GM23338 (cell line): ENCODE data around the gene PPP1R3F. TPM values are rescaled to one million over a fixed set of nuclear protein-coding genes. Genes with fewer than 3 reads are reported as not detected.

Source experiments
- ATAC-seq: fragments of 200-7000 bp; cut with Tn5 transposase; 3 replicates; pipeline ENCODE4 v1.9.1; 2020
- DNase-seq: peaks from one replicate; pipeline ENCODE4 v3.0.0-alpha.2; 2015; ENCODE audit warnings: low spot score
- H2AFZ ChIP-seq: fragments of 200-600 bp; sonication (generic); 2 replicates; pipeline ENCODE4 v1.8.0; 2016; ENCODE audit warnings: antibody characterized with exemption, mild to moderate bottlenecking, moderate library complexity
- H3F3A ChIP-seq: fragments of 200-600 bp; sonication (generic); replicated peaks from 2 replicates; pipeline ENCODE4 v1.8.0; 2017; ENCODE audit warnings: antibody characterized with exemption, mixed run types, low read depth
- H3K27ac ChIP-seq: fragments of 200-600 bp; sonication (generic); 2 replicates; pipeline ENCODE4 v1.6.1; 2016; ENCODE audit warnings: low read depth
- H3K27me3 ChIP-seq: fragments of 200-600 bp; sonication (generic); 2 replicates; pipeline ENCODE4 v1.8.0; 2016; ENCODE audit warnings: mild to moderate bottlenecking, mixed run types, moderate library complexity; ENCODE audit not compliant: insufficient read depth
- H3K36me3 ChIP-seq: fragments of 200-600 bp; sonication (generic); 2 replicates; pipeline ENCODE4 v1.8.0; 2016; ENCODE audit warnings: mild to moderate bottlenecking; ENCODE audit not compliant: insufficient read depth
- H3K4me1 ChIP-seq: fragments of 200-600 bp; sonication (generic); 2 replicates; pipeline ENCODE4 v1.8.0; 2016; ENCODE audit warnings: mild to moderate bottlenecking, moderate library complexity; ENCODE audit not compliant: insufficient read depth
- H3K4me2 ChIP-seq: fragments of 200-600 bp; sonication (generic); 2 replicates; pipeline ENCODE4 v1.7.1; 2017; ENCODE audit warnings: mixed run types
- H3K4me3 ChIP-seq: fragments of 200-600 bp; sonication (generic); 2 replicates; pipeline ENCODE4 v1.6.1; 2016; ENCODE audit warnings: mixed run types
- H3K79me2 ChIP-seq: fragments of 200-600 bp; sonication (generic); replicated peaks from 2 replicates; pipeline ENCODE4 v1.8.0; 2017; ENCODE audit warnings: mild to moderate bottlenecking; ENCODE audit not compliant: insufficient read depth
- H3K9me2 ChIP-seq: fragments of 200-600 bp; sonication (generic); 2 replicates; pipeline ENCODE4 v1.8.0; 2017; ENCODE audit not compliant: insufficient read depth
- H4K20me1 ChIP-seq: fragments of 200-600 bp; sonication (generic); replicated peaks from 2 replicates; pipeline ENCODE4 v1.8.0; 2017; ENCODE audit warnings: mild to moderate bottlenecking; ENCODE audit not compliant: insufficient read depth
- H3K27ac Mint-ChIP-seq: 2 replicates; pipeline ENCODE4 v1.8.0; 2020; ENCODE audit warnings: inconsistent platforms, mild to moderate bottlenecking, moderate library complexity, mixed read lengths
- H3K27me3 Mint-ChIP-seq: 3 replicates; pipeline ENCODE4 v1.8.0; 2022; ENCODE audit warnings: low read depth, mild to moderate bottlenecking, moderate library complexity, mixed read lengths, inconsistent platforms; ENCODE audit not compliant: insufficient read depth, poor library complexity
- H3K36me3 Mint-ChIP-seq: 3 replicates; pipeline ENCODE4 v1.8.0; 2021; ENCODE audit warnings: low read depth, mild to moderate bottlenecking, inconsistent platforms, moderate library complexity, mixed read lengths
- H3K4me1 Mint-ChIP-seq: 3 replicates; pipeline ENCODE4 v1.8.0; 2020; ENCODE audit warnings: mild to moderate bottlenecking, inconsistent platforms, mixed read lengths
- H3K4me3 Mint-ChIP-seq: 3 replicates; pipeline ENCODE4 v1.8.0; 2021; ENCODE audit warnings: moderate library complexity, mild to moderate bottlenecking, inconsistent platforms, mixed read lengths
- H3K9me3 Mint-ChIP-seq: 3 replicates; pipeline ENCODE4 v1.8.0; 2020; ENCODE audit warnings: moderate library complexity, mild to moderate bottlenecking, inconsistent platforms, mixed read lengths
- CREB1 ChIP-seq: fragments of 250-450 bp; sonication (Bioruptor Pico); IDR thresholded peaks from 2 replicates; pipeline ENCODE4 v1.5.0; 2020; ENCODE audit warnings: low read depth, mild to moderate bottlenecking, moderate library complexity
- EZH2 ChIP-seq: fragments of 200-600 bp; sonication (generic); IDR thresholded peaks from one replicate; pipeline ENCODE4 v1.8.0; 2017; ENCODE audit warnings: antibody characterized with exemption, mild to moderate bottlenecking, low read depth; ENCODE audit not compliant: unreplicated experiment
- EZH2phosphoT487 ChIP-seq: fragments of 200-600 bp; sonication (generic); IDR thresholded peaks from one replicate; pipeline ENCODE4 v1.8.1; 2018; ENCODE audit warnings: antibody characterized with exemption; ENCODE audit not compliant: unreplicated experiment
- JUNB ChIP-seq: IDR thresholded peaks from one replicate; pipeline ENCODE4 v1.6.1; 2016; ENCODE audit warnings: antibody characterized with exemption; ENCODE audit not compliant: unreplicated experiment
- NANOG ChIP-seq: IDR thresholded peaks from 2 replicates; pipeline ENCODE4 v1.6.1; 2016; ENCODE audit warnings: antibody characterized with exemption, borderline replicate concordance
- POLR2AphosphoS5 ChIP-seq: IDR thresholded peaks from 2 replicates; pipeline ENCODE4 v1.6.1; 2016; ENCODE audit warnings: antibody characterized with exemption, low read depth
- STAT1 ChIP-seq: IDR thresholded peaks from one replicate; pipeline ENCODE4 v1.6.1; 2016; ENCODE audit warnings: antibody characterized with exemption; ENCODE audit not compliant: unreplicated experiment
- ZNF114 ChIP-seq: fragments of 250-450 bp; sonication (Bioruptor Pico); IDR thresholded peaks from 2 replicates; pipeline ENCODE4 v1.5.0; 2020; ENCODE audit warnings: mild to moderate bottlenecking, moderate library complexity
- ZNF331 ChIP-seq: fragments of 250-450 bp; sonication (Bioruptor Pico); IDR thresholded peaks from 2 replicates; pipeline ENCODE4 v1.5.0; 2020; ENCODE audit warnings: low read depth, mild to moderate bottlenecking, moderate library complexity
- ZNF462 ChIP-seq: fragments of 250-450 bp; sonication (Bioruptor Pico); IDR thresholded peaks from 2 replicates; pipeline ENCODE4 v1.5.0; 2020; ENCODE audit warnings: mild to moderate bottlenecking, moderate library complexity
- polyA plus RNA-seq: library from polyadenylated mRNA; unstranded; fragments of >200 nt; fragmentation: Nextera tagmentation; extraction: Ambion mirVana; gene quantifications from 2 replicates; pipeline ENCODE4 v1.2.1, GENCODE V29; 2016
- total RNA-seq: library from RNA; depleted of rRNA; stranded (reverse); fragments of >200 nt; shearing (Covaris generic); gene quantifications from 2 replicates; pipeline ENCODE4 v1.2.3, GENCODE V29; 2014
- TF ChIP-seq, protein P1 (sequence below): IDR thresholded peaks from 2 replicates; pipeline ENCODE4 v1.6.1; 2016; ENCODE audit warnings: antibody characterized with exemption
- TF ChIP-seq, protein P2 (sequence below), 2 experiments: fragments of 200-600 bp in 1 of 2; sonication (generic) in 1 of 2; conservative IDR thresholded peaks; 2 replicates each; pipeline versions ENCODE4 v1.5.1 to v1.6.1; 2016 to 2017; ENCODE audit warnings: antibody characterized with exemption in 2 of 2, low read depth in 2 of 2, mild to moderate bottlenecking in 2 of 2, moderate library complexity in 1 of 2
- TF ChIP-seq, protein P3 (sequence below): IDR thresholded peaks from one replicate; pipeline ENCODE4 v1.6.1; 2018; ENCODE audit warnings: antibody characterized with exemption; ENCODE audit not compliant: unreplicated experiment

PPP1R3F gene
- total and polyA plus RNA-seq, 2 experiments from 2014 or later: 3.1 to 11.3 TPM

- Histone ChIP-seq H2AFZ (no peak overlapping the region), H3K4me2 (no peak overlapping the region), H4K20me1 (no peaks in the 10 kb centered on the region), H3F3A (no peaks in the 10 kb centered on the region), H3K79me2 (no peaks in the 10 kb centered on the region), H3K27me3 (no peaks in the 10 kb centered on the region), H3K4me1 (no peaks in the 10 kb centered on the region), H3K36me3 (no peaks in the 10 kb centered on the region), H3K27ac (no peak overlapping the region), H3K4me3 (no peak overlapping the region), H3K9me2 (no peaks in the 10 kb centered on the region)
- peaks cover 1% of the 10 kb centered on the region for H3K27me3 Mint-ChIP-seq
- no peak overlapping the region for H3K27ac Mint-ChIP-seq
- H3K4me3 Mint-ChIP-seq: no peak overlapping the region
- TF ChIP-seq ZNF114 (CRISPR knock-in tag) (no peak), JUNB (no peak), POLR2AphosphoS5 (no peak), EZH2phosphoT487 (no peak), ZNF331 (CRISPR knock-in tag) (no peak), ZNF462 (CRISPR knock-in tag) (no peak), NANOG (no peak), STAT1 (no peak), CREB1 (CRISPR knock-in tag) (no peak), EZH2 (no peak)
- TF ChIP-seq, protein P1, sequence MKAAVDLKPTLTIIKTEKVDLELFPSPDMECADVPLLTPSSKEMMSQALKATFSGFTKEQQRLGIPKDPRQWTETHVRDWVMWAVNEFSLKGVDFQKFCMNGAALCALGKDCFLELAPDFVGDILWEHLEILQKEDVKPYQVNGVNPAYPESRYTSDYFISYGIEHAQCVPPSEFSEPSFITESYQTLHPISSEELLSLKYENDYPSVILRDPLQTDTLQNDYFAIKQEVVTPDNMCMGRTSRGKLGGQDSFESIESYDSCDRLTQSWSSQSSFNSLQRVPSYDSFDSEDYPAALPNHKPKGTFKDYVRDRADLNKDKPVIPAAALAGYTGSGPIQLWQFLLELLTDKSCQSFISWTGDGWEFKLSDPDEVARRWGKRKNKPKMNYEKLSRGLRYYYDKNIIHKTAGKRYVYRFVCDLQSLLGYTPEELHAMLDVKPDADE: no peak
- TF ChIP-seq, protein P2, sequence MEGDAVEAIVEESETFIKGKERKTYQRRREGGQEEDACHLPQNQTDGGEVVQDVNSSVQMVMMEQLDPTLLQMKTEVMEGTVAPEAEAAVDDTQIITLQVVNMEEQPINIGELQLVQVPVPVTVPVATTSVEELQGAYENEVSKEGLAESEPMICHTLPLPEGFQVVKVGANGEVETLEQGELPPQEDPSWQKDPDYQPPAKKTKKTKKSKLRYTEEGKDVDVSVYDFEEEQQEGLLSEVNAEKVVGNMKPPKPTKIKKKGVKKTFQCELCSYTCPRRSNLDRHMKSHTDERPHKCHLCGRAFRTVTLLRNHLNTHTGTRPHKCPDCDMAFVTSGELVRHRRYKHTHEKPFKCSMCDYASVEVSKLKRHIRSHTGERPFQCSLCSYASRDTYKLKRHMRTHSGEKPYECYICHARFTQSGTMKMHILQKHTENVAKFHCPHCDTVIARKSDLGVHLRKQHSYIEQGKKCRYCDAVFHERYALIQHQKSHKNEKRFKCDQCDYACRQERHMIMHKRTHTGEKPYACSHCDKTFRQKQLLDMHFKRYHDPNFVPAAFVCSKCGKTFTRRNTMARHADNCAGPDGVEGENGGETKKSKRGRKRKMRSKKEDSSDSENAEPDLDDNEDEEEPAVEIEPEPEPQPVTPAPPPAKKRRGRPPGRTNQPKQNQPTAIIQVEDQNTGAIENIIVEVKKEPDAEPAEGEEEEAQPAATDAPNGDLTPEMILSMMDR (conservative IDR thresholded peaks at IDR 0.05; ENCODE audit: low read depth in 2 of 2): no peak
- TF ChIP-seq, protein P3, sequence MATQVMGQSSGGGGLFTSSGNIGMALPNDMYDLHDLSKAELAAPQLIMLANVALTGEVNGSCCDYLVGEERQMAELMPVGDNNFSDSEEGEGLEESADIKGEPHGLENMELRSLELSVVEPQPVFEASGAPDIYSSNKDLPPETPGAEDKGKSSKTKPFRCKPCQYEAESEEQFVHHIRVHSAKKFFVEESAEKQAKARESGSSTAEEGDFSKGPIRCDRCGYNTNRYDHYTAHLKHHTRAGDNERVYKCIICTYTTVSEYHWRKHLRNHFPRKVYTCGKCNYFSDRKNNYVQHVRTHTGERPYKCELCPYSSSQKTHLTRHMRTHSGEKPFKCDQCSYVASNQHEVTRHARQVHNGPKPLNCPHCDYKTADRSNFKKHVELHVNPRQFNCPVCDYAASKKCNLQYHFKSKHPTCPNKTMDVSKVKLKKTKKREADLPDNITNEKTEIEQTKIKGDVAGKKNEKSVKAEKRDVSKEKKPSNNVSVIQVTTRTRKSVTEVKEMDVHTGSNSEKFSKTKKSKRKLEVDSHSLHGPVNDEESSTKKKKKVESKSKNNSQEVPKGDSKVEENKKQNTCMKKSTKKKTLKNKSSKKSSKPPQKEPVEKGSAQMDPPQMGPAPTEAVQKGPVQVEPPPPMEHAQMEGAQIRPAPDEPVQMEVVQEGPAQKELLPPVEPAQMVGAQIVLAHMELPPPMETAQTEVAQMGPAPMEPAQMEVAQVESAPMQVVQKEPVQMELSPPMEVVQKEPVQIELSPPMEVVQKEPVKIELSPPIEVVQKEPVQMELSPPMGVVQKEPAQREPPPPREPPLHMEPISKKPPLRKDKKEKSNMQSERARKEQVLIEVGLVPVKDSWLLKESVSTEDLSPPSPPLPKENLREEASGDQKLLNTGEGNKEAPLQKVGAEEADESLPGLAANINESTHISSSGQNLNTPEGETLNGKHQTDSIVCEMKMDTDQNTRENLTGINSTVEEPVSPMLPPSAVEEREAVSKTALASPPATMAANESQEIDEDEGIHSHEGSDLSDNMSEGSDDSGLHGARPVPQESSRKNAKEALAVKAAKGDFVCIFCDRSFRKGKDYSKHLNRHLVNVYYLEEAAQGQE: no peak
- DNase-seq (no peak), ATAC-seq (no peak)
- no peaks in the 10 kb centered on the region for H3K9me3 Mint-ChIP-seq
- peaks cover 8% of the 10 kb centered on the region; the same call in 1 of the 3 replicates for H3K4me1 Mint-ChIP-seq
- H3K36me3 Mint-ChIP-seq: no peaks in the 10 kb centered on the region
These were observed 35.6 kb upstream of the PPP1R3F start for GRCh38 chrX:49233887-49234555.
